Right lobe of liver (tissue), 4 donors: ENCODE results near the gene RAB3GAP1.

ENCODE experiments used
- CTCF ChIP-seq, 4 donors: fragments of 200-600 bp in 3 of 4; fragments of 450-650 bp in 1 of 4; IDR thresholded peaks; one replicate each; pipeline versions ENCODE4 v1.5.1 to v1.8.0; 2016 to 2022; ENCODE audit warnings: antibody characterized with exemption in 4 of 4, mild to moderate bottlenecking in 2 of 4
- POLR2A ChIP-seq: fragments of 450-650 bp; IDR thresholded peaks from one replicate; pipeline ENCODE4 v1.6.1; 2017; ENCODE audit warnings: antibody characterized with exemption, mild to moderate bottlenecking
- donor health status: DM: no; HTN: no; CAD: no.
- donor health status: DM: no; HTN: no; CAD: no.
- donor health status: DM: no; HTN: yes; CAD: no.

GRCh38 chr2:135187270-135187669 lies 135.2 kb downstream of the RAB3GAP1 start:
- TF ChIP-seq CTCF (IDR thresholded peaks at IDR 0.05) (no peak), POLR2A (no peak)
